Endothelial cell of umbilical vein (primary cell): ENCODE measurements around the gene RPRM. TPM values are rescaled to one million over a fixed set of nuclear protein-coding genes. Genes with fewer than 3 reads are reported as not detected.
"Not testable (repeated sequence)": the region's sequence is repeated elsewhere in the genome, so short reads cannot be mapped to it uniquely, and the experiment has no call there.

Experiments used
- BruUV-seq: library from RNA; stranded (reverse); fragments of 400-500 nt; replicated peaks from 2 replicates; lab custom pipeline; 2021; lab: Mats Ljungman, UMichigan
- CTCF ChIA-PET: fragments of 300-600, 350-600 bp; sonication (Branson Sonifier 250); formaldehyde crosslinking; loops from one replicate; lab custom pipeline; 2021; ENCODE audit warnings: antibody characterized with exemption, inconsistent platforms; lab: Charles Lee
- POLR2A ChIA-PET: fragments of 300-600, 350-600 bp; sonication (Branson Sonifier 250); formaldehyde crosslinking; loops from one replicate; lab custom pipeline; 2021; ENCODE audit warnings: antibody characterized with exemption, inconsistent platforms; lab: Charles Lee
- DNase-seq: peaks from one replicate; pipeline ENCODE4 v3.0.0-alpha.2; 2011; ENCODE audit warnings: low read depth, low spot score
- FAIRE-seq: peaks from 2 replicates; lab custom pipeline; 2011; peaks lifted over from hg19 to GRCh38; lab: Jason Lieb, UNC
- H2AFZ ChIP-seq: 2 replicates; pipeline ENCODE4 v1.6.0; 2012; ENCODE audit warnings: low read depth, low read length, control low read depth, inconsistent platforms
- H3K27ac ChIP-seq: 2 replicates; pipeline ENCODE4 v1.5.1; 2011; ENCODE audit warnings: low read depth, mild to moderate bottlenecking, control low read depth, low read length, moderate library complexity; ENCODE audit not compliant: insufficient read depth
- H3K27me3 ChIP-seq, 2 experiments: 2 replicates each; pipeline versions ENCODE4 v1.6.0 to v1.6.1; 2011; ENCODE audit warnings: low read length in 2 of 2, mixed read lengths in 1 of 2; ENCODE audit not compliant: control insufficient read depth in 2 of 2, insufficient read depth in 2 of 2
- H3K36me3 ChIP-seq, 2 experiments: 2 replicates in 1 of 2; 3 replicates in 1 of 2; pipeline ENCODE4 v1.5.1; 2011; ENCODE audit warnings: low read length in 2 of 2, mild to moderate bottlenecking in 1 of 2, moderate library complexity in 1 of 2; ENCODE audit not compliant: control insufficient read depth in 2 of 2, insufficient read depth in 2 of 2; ENCODE audit errors: extremely low read depth in 1 of 2
- H3K4me1 ChIP-seq: 3 replicates; pipeline ENCODE4 v1.5.1; 2011; ENCODE audit warnings: mild to moderate bottlenecking, low read length; ENCODE audit not compliant: control insufficient read depth, insufficient read depth; ENCODE audit errors: extremely low read depth
- H3K4me2 ChIP-seq: 2 replicates; pipeline ENCODE4 v1.6.1; 2011; ENCODE audit warnings: low read length, control low read depth, mixed read lengths; ENCODE audit not compliant: insufficient read depth
- H3K4me3 ChIP-seq, 3 experiments: fragments of 200-600 bp in 1 of 3; sonication (generic), shearing (Covaris generic) in 1 of 3; replicated peaks in 1 of 3; 2 replicates each; pipeline ENCODE4 v1.5.1; 2011 to 2016; ENCODE audit warnings: control low read depth in 3 of 3, low read length in 3 of 3, mild to moderate bottlenecking in 2 of 3, inconsistent platforms in 1 of 3, low read depth in 1 of 3, moderate library complexity in 1 of 3; ENCODE audit not compliant: insufficient read depth in 1 of 3
- H3K79me2 ChIP-seq: 2 replicates; pipeline ENCODE4 v1.6.0; 2012; ENCODE audit warnings: low read length, inconsistent platforms; ENCODE audit not compliant: control insufficient read depth, insufficient read depth
- H3K9ac ChIP-seq: replicated peaks from 2 replicates; pipeline ENCODE3; 2011; ENCODE audit warnings: low read length, control low read depth; ENCODE audit not compliant: insufficient read depth; ENCODE audit errors: extremely low read depth
- H3K9me1 ChIP-seq: replicated peaks from 3 replicates; pipeline ENCODE4 v1.6.0; 2011; ENCODE audit warnings: mild to moderate bottlenecking, low read length; ENCODE audit not compliant: control insufficient read depth, insufficient read depth; ENCODE audit errors: extremely low read depth
- H3K9me3 ChIP-seq: replicated peaks from 2 replicates; pipeline ENCODE4 v1.5.1; 2012; ENCODE audit warnings: low read length, inconsistent platforms; ENCODE audit not compliant: control insufficient read depth, insufficient read depth
- H4K20me1 ChIP-seq: replicated peaks from 2 replicates; pipeline ENCODE3; 2011; ENCODE audit warnings: mild to moderate bottlenecking, low read length; ENCODE audit not compliant: control insufficient read depth, insufficient read depth; ENCODE audit errors: extremely low read depth
- CTCF ChIP-seq, 2 donors: IDR thresholded peaks; 1 replicate in 1 of 2; 2 replicates in 1 of 2; pipeline ENCODE4 v1.5.1; 2011; ENCODE audit warnings: low read length in 2 of 2, mild to moderate bottlenecking in 2 of 2, moderate library complexity in 2 of 2, control low read depth in 1 of 2, inconsistent platforms in 1 of 2, low read depth in 1 of 2; ENCODE audit not compliant: insufficient read depth in 1 of 2; ENCODE audit errors: extremely low read depth in 1 of 2
- EZH2 ChIP-seq: IDR thresholded peaks from 2 replicates; pipeline ENCODE4 v1.6.1; 2012; ENCODE audit warnings: borderline replicate concordance, low read depth, mild to moderate bottlenecking, moderate library complexity, low read length, inconsistent platforms; ENCODE audit not compliant: severe bottlenecking
- FOS ChIP-seq: IDR thresholded peaks from 2 replicates; pipeline ENCODE4 v1.6.1; 2011; ENCODE audit warnings: mild to moderate bottlenecking, low read length, moderate library complexity, borderline replicate concordance; ENCODE audit not compliant: insufficient read depth
- GATA2 ChIP-seq: IDR thresholded peaks from 2 replicates; pipeline ENCODE4 v1.7.0; 2011; ENCODE audit warnings: low read depth, mild to moderate bottlenecking, moderate library complexity, mixed read lengths, low read length; ENCODE audit not compliant: insufficient read length, insufficient read depth
- JUN ChIP-seq: IDR thresholded peaks from 2 replicates; pipeline ENCODE4 v1.6.1; 2011; ENCODE audit warnings: borderline replicate concordance, low read depth; ENCODE audit not compliant: insufficient read length, insufficient read depth
- MAX ChIP-seq: IDR thresholded peaks from 2 replicates; pipeline ENCODE4 v1.6.1; 2011; ENCODE audit not compliant: insufficient read depth, insufficient read length
- MYC ChIP-seq: IDR thresholded peaks from one replicate; pipeline ENCODE4 v1.6.1; 2011; ENCODE audit warnings: mild to moderate bottlenecking, low read depth, low read length
- POLR2A ChIP-seq: IDR thresholded peaks from 2 replicates; pipeline ENCODE4 v1.6.1; 2012; ENCODE audit warnings: low read depth, mild to moderate bottlenecking, control low read depth, low read length
- POLR2AphosphoS5 ChIP-seq: IDR thresholded peaks from 2 replicates; pipeline ENCODE4 v1.6.1; 2012; ENCODE audit warnings: low read depth, mild to moderate bottlenecking, control low read depth, low read length, moderate library complexity; ENCODE audit not compliant: insufficient read depth
- dilution Hi-C: fragments of 300-500 bp; cut with MboI; formaldehyde crosslinking; loops from one replicate; pipeline ENCODE4 v1.15.0; 2019; ENCODE audit warnings: low sequenced_read_pairs; ENCODE audit not compliant: extremely low pct_ligation_motif_present
- intact Hi-C: fragments of 100-400 bp; cut with micrococcal nuclease; formaldehyde crosslinking; loops from one replicate; pipeline ENCODE4 v1.10.0; 2022
- polyA plus RNA-seq, 4 experiments: library from polyadenylated mRNA; depleted of rRNA in 3 of 4; stranded (reverse) in 3 of 4; unstranded in 1 of 4; fragments of >200 nt; gene quantifications; 2 replicates each; pipeline versions ENCODE4 v1.2.1 to v1.2.3, GENCODE V29; 2011 to 2012; ENCODE audit warnings: missing spikeins in 1 of 4
- total RNA-seq: library from RNA; stranded (reverse); gene quantifications from 2 replicates; pipeline ENCODE4 v1.2.3, GENCODE V29; 2021

RPRM gene
- total and polyA plus RNA-seq, 2 donors (not counting 3 experiments of a cell fraction or from before 2014, with no cell fraction given), result not detected

- H2AFZ ChIP-seq, H3K79me2 ChIP-seq, H3K4me3 ChIP-seq, intact Hi-C loops, H3K9ac ChIP-seq, BruUV-seq, CTCF ChIA-PET, H3K4me2 ChIP-seq, dilution Hi-C loops, H3K27ac ChIP-seq, H3K4me1 ChIP-seq, H4K20me1 ChIP-seq, FAIRE-seq, DNase-seq, H3K9me1 ChIP-seq, H3K36me3 ChIP-seq, H3K9me3 ChIP-seq, H3K27me3 ChIP-seq, POLR2A ChIA-PET: not testable (repeated sequence)
Measured at GRCh38 chr2:153442616-153443015, 35.9 kb downstream of the RPRM start.

GRCh38 chr2:153440090-153440489 is 38.5 kb downstream of the RPRM start:
- H3K9ac ChIP-seq, H3K79me2 ChIP-seq, POLR2A ChIA-PET, H3K9me3 ChIP-seq, H2AFZ ChIP-seq, DNase-seq, H3K27ac ChIP-seq, intact Hi-C loops, H3K9me1 ChIP-seq, FAIRE-seq, H3K4me3 ChIP-seq, dilution Hi-C loops, H4K20me1 ChIP-seq, CTCF ChIA-PET, BruUV-seq, H3K4me1 ChIP-seq, H3K27me3 ChIP-seq, H3K36me3 ChIP-seq, H3K4me2 ChIP-seq: not testable (repeated sequence)

- Histone ChIP-seq H3K4me1 (no peaks in the 10 kb centered on the region), H3K4me2 (no peak overlapping the region), H3K9ac (no peak overlapping the region), H3K27me3 (no peaks in the 10 kb centered on the region), H3K36me3 (no peaks in the 10 kb centered on the region), H3K9me1 (no peaks in the 10 kb centered on the region), H3K27ac (no peak overlapping the region), H2AFZ (no peak overlapping the region), H3K79me2 (no peaks in the 10 kb centered on the region), H3K9me3 (no peaks in the 10 kb centered on the region), H4K20me1 (no peaks in the 10 kb centered on the region), H3K4me3 (no peak overlapping the region)
- ChIA-PET CTCF (no interaction called here), POLR2A (no interaction called here)
- no peak for TF ChIP-seq POLR2A
- TF ChIP-seq FOS, result no peak
- TF ChIP-seq GATA2, result no peak
- TF ChIP-seq JUN, result no peak
- TF ChIP-seq MYC, result no peak
- no peak for TF ChIP-seq POLR2AphosphoS5
- no peak for TF ChIP-seq MAX
- TF ChIP-seq CTCF (IDR thresholded peaks at IDR 0.05; ENCODE audit: extremely low read depth in 1 of 2, insufficient read depth in 1 of 2, low read depth in 1 of 2, low read length in 2 of 2), result no peak
- TF ChIP-seq EZH2, result no peak
- BruUV-seq, result no TSS peak
- FAIRE-seq (no peak), DNase-seq (no peak)
- dilution Hi-C loops, result no loop called here
- intact Hi-C loops, result no loop called here
Measured at GRCh38 chr2:153433403-153433802, 45.2 kb downstream of the RPRM start.
